Measurements from ENCODE around the gene RIPK4.

- TF ChIP-seq EZH2 (IDR thresholded peaks at IDR 0.05; ENCODE audit: borderline replicate concordance, low read depth, low read length, poor library complexity, severe bottlenecking) (no peak), CTCF (conservative IDR thresholded peaks at IDR 0.05; ENCODE audit: low read depth, low read length) (no peak)
These were observed 35.8 kb downstream of the RIPK4 start for GRCh38 chr21:41731081-41731480.
